MM.1S (cell line): ENCODE data around the gene SLC3A2.

Experiments used
- DNase-seq: peaks from one replicate; pipeline ENCODE4 v3.0.0-alpha.2; 2015
- H2AFZ ChIP-seq: fragments of 300-600 bp; sonication (generic); 2 replicates; pipeline ENCODE4 v1.6.0; 2016; ENCODE audit warnings: antibody characterized with exemption, low read length
- H3F3A ChIP-seq: fragments of 300-600 bp; sonication (generic); 2 replicates; pipeline ENCODE4 v1.6.1; 2016; ENCODE audit warnings: mild to moderate bottlenecking, antibody characterized with exemption, low read length, moderate library complexity, mixed read lengths; ENCODE audit not compliant: insufficient read depth
- H3K27ac ChIP-seq: fragments of 300-600 bp; sonication (generic); 2 replicates; pipeline ENCODE4 v1.5.1; 2016; ENCODE audit warnings: mild to moderate bottlenecking, low read length
- H3K27me3 ChIP-seq: fragments of 300-600 bp; sonication (generic); replicated peaks from 2 replicates; pipeline ENCODE4 v1.6.0; 2016; ENCODE audit warnings: low read length; ENCODE audit not compliant: insufficient read depth
- H3K36me3 ChIP-seq: fragments of 300-600 bp; sonication (generic); replicated peaks from 2 replicates; pipeline ENCODE4 v1.6.1; 2016; ENCODE audit warnings: mild to moderate bottlenecking, low read length, mixed read lengths; ENCODE audit not compliant: insufficient read depth
- H3K4me1 ChIP-seq: fragments of 300-600 bp; sonication (generic); 2 replicates; pipeline ENCODE4 v1.6.1; 2016; ENCODE audit warnings: low read length, mixed read lengths
- H3K4me2 ChIP-seq: fragments of 300-600 bp; sonication (generic); 2 replicates; pipeline ENCODE4 v1.6.0; 2016; ENCODE audit warnings: low read depth, low read length
- H3K4me3 ChIP-seq: fragments of 300-600 bp; sonication (generic); 2 replicates; pipeline ENCODE4 v1.5.1; 2016; ENCODE audit warnings: low read length, mixed read lengths
- H3K79me2 ChIP-seq: fragments of 300-600 bp; sonication (generic); 2 replicates; pipeline ENCODE4 v1.6.1; 2016; ENCODE audit warnings: mixed run types, low read length, mixed read lengths
- H3K9ac ChIP-seq: fragments of 300-600 bp; sonication (generic); 2 replicates; pipeline ENCODE4 v1.6.1; 2016; ENCODE audit warnings: low read length, mixed read lengths
- H3K9me2 ChIP-seq: fragments of 300-600 bp; sonication (generic); replicated peaks from 2 replicates; pipeline ENCODE4 v1.6.1; 2016; ENCODE audit warnings: mild to moderate bottlenecking, low read length, mixed read lengths; ENCODE audit not compliant: insufficient read depth
- H3K9me3 ChIP-seq: fragments of 300-600 bp; sonication (generic); replicated peaks from 2 replicates; pipeline ENCODE4 v1.6.1; 2016; ENCODE audit warnings: mild to moderate bottlenecking, low read length, mixed read lengths; ENCODE audit not compliant: insufficient read depth
- H4K20me1 ChIP-seq: fragments of 300-600 bp; sonication (generic); 2 replicates; pipeline ENCODE4 v1.6.1; 2016; ENCODE audit warnings: mild to moderate bottlenecking, low read length, moderate library complexity, mixed read lengths; ENCODE audit not compliant: insufficient read depth
- EZH2 ChIP-seq: fragments of 300-600 bp; sonication (generic); optimal IDR thresholded peaks from 2 replicates; pipeline ENCODE3; 2017; ENCODE audit warnings: low read depth, mild to moderate bottlenecking, antibody characterized with exemption, low read length, mixed read lengths
- EZH2phosphoT487 ChIP-seq: fragments of 300-600 bp; sonication (generic); IDR thresholded peaks from 2 replicates; pipeline ENCODE4 v1.6.1; 2018; ENCODE audit warnings: antibody characterized with exemption, low read length
- TF ChIP-seq, protein P1 (sequence below): fragments of 300-600 bp; sonication (generic); IDR thresholded peaks from 2 replicates; pipeline ENCODE4 v1.5.1; 2016; ENCODE audit warnings: antibody characterized with exemption, low read length, mixed read lengths

Gene SLC3A2

GRCh38 chr11:62905296-62905695 lies 24.6 kb downstream of the SLC3A2 start:
- no peak for DNase-seq
- H2AFZ ChIP-seq, result peak overlapping the region; percentile 67
- H3K4me3 ChIP-seq, result peak overlapping the region; percentile 18; the same call in 1 of the 2 replicates
- H3K4me2 ChIP-seq, result peak overlapping the region; percentile 62
- H4K20me1 ChIP-seq, result no peaks in the 10 kb centered on the region
- H3K9me2 ChIP-seq, result no peaks in the 10 kb centered on the region
- H3K4me1 ChIP-seq, result peaks cover 10% of the 10 kb centered on the region
- H3K27me3 ChIP-seq, result peaks cover 42% of the 10 kb centered on the region
- no peaks in the 10 kb centered on the region for H3F3A ChIP-seq
- no peaks in the 10 kb centered on the region for H3K36me3 ChIP-seq
- H3K9me3 ChIP-seq, result no peaks in the 10 kb centered on the region
- H3K27ac ChIP-seq, result no peak overlapping the region
- H3K79me2 ChIP-seq, result no peaks in the 10 kb centered on the region
- peak overlapping the region; percentile 7; the same call in 1 of the 2 replicates for H3K9ac ChIP-seq
- TF ChIP-seq, protein P1, sequence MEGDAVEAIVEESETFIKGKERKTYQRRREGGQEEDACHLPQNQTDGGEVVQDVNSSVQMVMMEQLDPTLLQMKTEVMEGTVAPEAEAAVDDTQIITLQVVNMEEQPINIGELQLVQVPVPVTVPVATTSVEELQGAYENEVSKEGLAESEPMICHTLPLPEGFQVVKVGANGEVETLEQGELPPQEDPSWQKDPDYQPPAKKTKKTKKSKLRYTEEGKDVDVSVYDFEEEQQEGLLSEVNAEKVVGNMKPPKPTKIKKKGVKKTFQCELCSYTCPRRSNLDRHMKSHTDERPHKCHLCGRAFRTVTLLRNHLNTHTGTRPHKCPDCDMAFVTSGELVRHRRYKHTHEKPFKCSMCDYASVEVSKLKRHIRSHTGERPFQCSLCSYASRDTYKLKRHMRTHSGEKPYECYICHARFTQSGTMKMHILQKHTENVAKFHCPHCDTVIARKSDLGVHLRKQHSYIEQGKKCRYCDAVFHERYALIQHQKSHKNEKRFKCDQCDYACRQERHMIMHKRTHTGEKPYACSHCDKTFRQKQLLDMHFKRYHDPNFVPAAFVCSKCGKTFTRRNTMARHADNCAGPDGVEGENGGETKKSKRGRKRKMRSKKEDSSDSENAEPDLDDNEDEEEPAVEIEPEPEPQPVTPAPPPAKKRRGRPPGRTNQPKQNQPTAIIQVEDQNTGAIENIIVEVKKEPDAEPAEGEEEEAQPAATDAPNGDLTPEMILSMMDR, result no peak
- TF ChIP-seq EZH2phosphoT487 (no peak), EZH2 (no peak)

DNA sequence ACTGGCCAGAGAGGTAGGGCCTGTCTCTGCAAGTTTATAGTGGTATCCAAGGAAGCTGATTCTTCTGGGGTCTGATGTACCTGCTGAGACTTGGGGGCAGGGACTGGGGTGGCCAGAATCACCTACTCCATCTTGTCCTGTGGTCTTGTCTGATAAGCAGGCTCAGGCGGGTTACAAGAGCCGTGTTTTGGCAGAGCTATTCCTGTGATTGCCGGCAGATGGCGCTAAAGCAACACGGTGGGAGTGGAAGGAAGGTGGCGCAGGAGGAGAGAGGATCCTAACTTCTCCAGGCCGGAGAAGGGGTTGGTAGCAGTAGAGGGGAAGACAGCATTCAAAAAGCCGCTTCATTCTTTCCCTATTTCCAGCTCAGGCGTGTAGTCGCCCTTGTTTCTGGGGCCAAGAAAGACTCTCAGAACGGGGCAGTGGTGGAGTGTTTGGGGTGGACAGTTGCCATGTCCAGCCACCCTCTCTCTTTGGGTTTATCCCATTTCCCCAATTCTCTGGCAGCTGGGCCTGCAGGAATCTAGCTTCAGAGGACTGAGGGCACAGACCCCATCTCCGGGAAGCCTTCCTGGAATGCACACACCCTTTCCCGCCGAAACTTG lies 25.3 kb downstream of the SLC3A2 start:
- peak; percentile 65 for DNase-seq
- Histone ChIP-seq H3F3A (no peaks in the 10 kb centered on the region), H3K27ac (no peak overlapping the region), H2AFZ (peak overlapping the region; percentile 67), H3K9me3 (no peaks in the 10 kb centered on the region), H3K27me3 (peaks cover 43% of the 10 kb centered on the region), H4K20me1 (no peaks in the 10 kb centered on the region), H3K4me3 (peak overlapping the region; percentile 18; the same call in 1 of the 2 replicates), H3K79me2 (no peaks in the 10 kb centered on the region), H3K36me3 (no peaks in the 10 kb centered on the region), H3K4me1 (peaks cover 10% of the 10 kb centered on the region), H3K4me2 (peak overlapping the region; percentile 62), H3K9ac (peak overlapping the region; percentile 7; the same call in 1 of the 2 replicates), H3K9me2 (no peaks in the 10 kb centered on the region)
- TF ChIP-seq EZH2 (no peak), EZH2phosphoT487 (no peak)
- TF ChIP-seq, protein P1, result peak; percentile 99

DNA sequence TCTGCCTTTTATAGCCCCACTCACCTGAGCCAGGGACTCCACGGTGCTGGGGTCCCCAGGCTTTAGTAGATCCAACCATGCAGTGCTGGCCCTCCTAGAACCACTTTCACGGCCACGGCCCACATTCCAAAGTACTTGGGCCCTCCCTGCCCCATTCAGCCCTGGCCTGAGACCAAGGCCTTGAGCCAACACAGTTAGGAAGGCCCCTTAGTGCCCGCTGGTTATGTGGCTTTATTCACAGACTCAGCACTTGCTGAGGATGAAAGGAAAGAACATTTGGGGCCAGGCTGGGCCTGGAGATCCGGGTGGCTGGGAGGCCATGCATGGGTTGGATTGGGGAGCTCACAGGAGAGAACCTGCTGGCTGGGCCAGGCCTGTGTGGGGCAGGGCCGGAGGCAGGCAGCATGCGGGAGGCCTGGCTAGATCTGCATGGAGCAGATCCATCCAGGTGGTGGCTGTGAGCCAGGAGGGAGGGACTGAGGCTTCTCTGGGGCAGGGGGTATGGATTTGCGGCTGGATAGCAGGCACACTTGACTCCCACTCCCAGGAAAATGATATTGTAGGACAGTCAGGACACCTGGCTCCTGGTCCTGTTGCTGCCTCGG lies 27.9 kb downstream of the SLC3A2 start:
- no peak for DNase-seq
- H2AFZ ChIP-seq, result no peak overlapping the region
- no peaks in the 10 kb centered on the region for H3K9me2 ChIP-seq
- H3K4me3 ChIP-seq, result no peak overlapping the region
- peaks cover 10% of the 10 kb centered on the region for H3K4me1 ChIP-seq
- no peaks in the 10 kb centered on the region for H3K79me2 ChIP-seq
- no peak overlapping the region for H3K27ac ChIP-seq
- no peak overlapping the region for H3K4me2 ChIP-seq
- no peaks in the 10 kb centered on the region for H3K9me3 ChIP-seq
- no peak overlapping the region for H3K9ac ChIP-seq
- H3F3A ChIP-seq, result no peaks in the 10 kb centered on the region
- no peaks in the 10 kb centered on the region for H3K36me3 ChIP-seq
- H3K27me3 ChIP-seq, result peaks cover 52% of the 10 kb centered on the region
- no peaks in the 10 kb centered on the region for H4K20me1 ChIP-seq
- TF ChIP-seq, protein P1, result no peak
- TF ChIP-seq EZH2 (no peak), EZH2phosphoT487 (no peak)
